Chondrocyte (in vitro differentiated cells): ENCODE data around the gene EFNA3. TPM values are rescaled to one million over a fixed set of nuclear protein-coding genes. Genes with fewer than 3 reads are reported as not detected.
A peak's percentile ranks its signal among the peaks of the same experiment; 100 is the strongest.

ENCODE experiments used
- DNase-seq: peaks from one replicate; pipeline ENCODE4 v3.0.0; 2021; ENCODE audit warnings: mixed read lengths, low spot score
- H3K27ac Mint-ChIP-seq: one replicate; pipeline ENCODE4 v1.8.0; 2021; ENCODE audit warnings: mild to moderate bottlenecking, moderate library complexity, mixed read lengths; ENCODE audit not compliant: unreplicated experiment
- H3K27me3 Mint-ChIP-seq: 2 replicates; pipeline ENCODE4 v1.8.0; 2021; ENCODE audit warnings: low read depth, mixed read lengths
- H3K36me3 Mint-ChIP-seq: 2 replicates; pipeline ENCODE4 v1.8.0; 2021; ENCODE audit warnings: low read depth, mixed read lengths
- H3K4me1 Mint-ChIP-seq: 2 replicates; pipeline ENCODE4 v1.8.0; 2021; ENCODE audit warnings: low read depth, mild to moderate bottlenecking, mixed read lengths
- H3K4me3 Mint-ChIP-seq: one replicate; pipeline ENCODE4 v1.8.0; 2021; ENCODE audit warnings: mild to moderate bottlenecking, moderate library complexity, mixed read lengths; ENCODE audit not compliant: unreplicated experiment
- H3K9me3 Mint-ChIP-seq: 2 replicates; pipeline ENCODE4 v1.8.0; 2021; ENCODE audit warnings: low read depth, mixed read lengths
- total RNA-seq: library from RNA; stranded (reverse); gene quantifications from 3 replicates; pipeline ENCODE4 v1.2.1, GENCODE V29; 2021
- TF ChIP-seq, protein P1 (sequence below): fragments of 200-600 bp; sonication (generic); IDR thresholded peaks from 2 replicates; pipeline ENCODE4 v1.5.0; 2021; ENCODE audit warnings: antibody characterized with exemption, mild to moderate bottlenecking, moderate library complexity

EFNA3 gene
- total RNA-seq, 1 donor from 2014 or later: 4.5 TPM

DNA sequence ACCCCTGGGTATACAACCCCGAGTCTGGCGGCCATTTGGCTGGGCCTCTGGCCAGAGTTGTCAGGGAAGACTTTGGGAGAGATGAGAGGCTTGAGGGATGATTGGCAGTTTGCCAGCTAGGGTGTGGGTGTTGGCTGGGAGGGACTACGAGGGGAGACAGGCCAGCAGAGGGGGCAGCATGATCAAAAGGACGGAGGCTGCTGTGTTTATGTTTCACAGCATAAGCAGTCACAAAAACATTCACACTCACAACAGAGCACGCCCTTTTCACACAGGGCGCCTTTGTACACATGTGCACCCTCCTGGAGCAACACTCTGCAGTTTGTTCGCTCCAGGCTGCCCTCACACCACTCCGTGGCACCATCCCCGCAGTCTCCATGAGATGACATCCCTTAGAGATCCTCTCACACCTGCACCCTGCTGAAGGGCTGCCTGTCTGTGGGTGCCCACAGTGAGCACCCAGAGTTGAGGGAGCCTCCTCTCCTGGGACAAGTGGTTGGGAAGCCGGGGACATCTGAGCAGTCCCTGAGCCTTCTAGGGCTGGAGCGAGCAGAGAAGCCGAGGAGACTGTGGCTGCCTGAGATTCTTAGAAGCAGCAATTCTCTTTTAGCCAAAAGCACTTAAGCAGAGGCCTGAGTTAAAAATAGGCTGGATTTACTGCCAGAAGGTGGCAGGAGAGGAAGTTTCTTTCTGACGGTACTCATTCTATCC lies 15.4 kb downstream of the EFNA3 start:
- TF ChIP-seq, protein P1, sequence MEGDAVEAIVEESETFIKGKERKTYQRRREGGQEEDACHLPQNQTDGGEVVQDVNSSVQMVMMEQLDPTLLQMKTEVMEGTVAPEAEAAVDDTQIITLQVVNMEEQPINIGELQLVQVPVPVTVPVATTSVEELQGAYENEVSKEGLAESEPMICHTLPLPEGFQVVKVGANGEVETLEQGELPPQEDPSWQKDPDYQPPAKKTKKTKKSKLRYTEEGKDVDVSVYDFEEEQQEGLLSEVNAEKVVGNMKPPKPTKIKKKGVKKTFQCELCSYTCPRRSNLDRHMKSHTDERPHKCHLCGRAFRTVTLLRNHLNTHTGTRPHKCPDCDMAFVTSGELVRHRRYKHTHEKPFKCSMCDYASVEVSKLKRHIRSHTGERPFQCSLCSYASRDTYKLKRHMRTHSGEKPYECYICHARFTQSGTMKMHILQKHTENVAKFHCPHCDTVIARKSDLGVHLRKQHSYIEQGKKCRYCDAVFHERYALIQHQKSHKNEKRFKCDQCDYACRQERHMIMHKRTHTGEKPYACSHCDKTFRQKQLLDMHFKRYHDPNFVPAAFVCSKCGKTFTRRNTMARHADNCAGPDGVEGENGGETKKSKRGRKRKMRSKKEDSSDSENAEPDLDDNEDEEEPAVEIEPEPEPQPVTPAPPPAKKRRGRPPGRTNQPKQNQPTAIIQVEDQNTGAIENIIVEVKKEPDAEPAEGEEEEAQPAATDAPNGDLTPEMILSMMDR: peak; percentile 81
- DNase-seq: no peak
- Mint-ChIP-seq H3K27ac (peak overlapping the region; percentile 79), H3K27me3 (no peaks in the 10 kb centered on the region), H3K4me3 (no peak overlapping the region), H3K4me1 (peaks cover 29% of the 10 kb centered on the region), H3K36me3 (no peaks in the 10 kb centered on the region), H3K9me3 (no peaks in the 10 kb centered on the region)

DNA sequence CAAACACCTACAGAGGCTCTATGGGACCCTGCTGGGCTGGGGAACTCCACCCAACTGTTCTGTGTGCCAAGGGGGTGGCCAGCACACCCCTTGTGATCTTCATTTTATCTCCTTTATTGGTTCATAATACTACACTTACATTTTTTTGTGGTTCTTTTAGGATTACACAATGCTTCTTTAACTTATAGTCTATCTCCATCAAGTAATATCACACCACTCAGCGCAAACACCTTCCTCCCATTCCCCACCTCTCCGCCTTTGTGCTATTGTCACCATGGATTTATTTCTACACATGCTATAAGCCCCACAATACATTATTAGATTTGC lies 15.9 kb downstream of the EFNA3 start:
- no peaks in the 10 kb centered on the region for H3K36me3 Mint-ChIP-seq
- H3K9me3 Mint-ChIP-seq: no peaks in the 10 kb centered on the region
- no peaks in the 10 kb centered on the region for H3K27me3 Mint-ChIP-seq
- no peak overlapping the region for H3K4me3 Mint-ChIP-seq
- TF ChIP-seq, protein P1: peak; percentile 53
- H3K27ac Mint-ChIP-seq: no peak overlapping the region
- H3K4me1 Mint-ChIP-seq: peaks cover 29% of the 10 kb centered on the region
- DNase-seq: no peak

DNA sequence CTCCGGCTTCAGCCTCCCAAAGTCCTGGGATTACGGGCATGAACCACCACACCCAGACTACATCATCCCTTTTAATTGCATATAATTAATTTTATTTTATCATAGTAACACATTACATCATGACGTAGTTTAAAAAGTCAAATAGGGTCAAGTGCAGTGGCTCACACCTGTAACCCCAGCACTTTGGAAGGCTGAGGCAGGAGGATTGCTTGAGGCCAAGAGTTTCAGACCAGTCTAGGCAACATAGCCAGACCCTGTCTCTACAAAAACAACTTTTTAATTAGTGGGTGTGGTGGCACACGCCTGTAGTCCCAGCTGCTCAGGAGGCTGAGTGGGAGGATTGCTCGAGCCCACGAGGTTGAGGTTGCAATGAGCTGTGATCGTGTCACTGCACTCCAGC lies 20.7 kb downstream of the EFNA3 start:
- Mint-ChIP-seq H3K4me1 (peaks cover 9% of the 10 kb centered on the region), H3K27me3 (no peaks in the 10 kb centered on the region), H3K27ac (no peak overlapping the region), H3K9me3 (no peaks in the 10 kb centered on the region), H3K36me3 (no peaks in the 10 kb centered on the region), H3K4me3 (no peak overlapping the region)
- TF ChIP-seq, protein P1: no peak
- no peak for DNase-seq

DNA sequence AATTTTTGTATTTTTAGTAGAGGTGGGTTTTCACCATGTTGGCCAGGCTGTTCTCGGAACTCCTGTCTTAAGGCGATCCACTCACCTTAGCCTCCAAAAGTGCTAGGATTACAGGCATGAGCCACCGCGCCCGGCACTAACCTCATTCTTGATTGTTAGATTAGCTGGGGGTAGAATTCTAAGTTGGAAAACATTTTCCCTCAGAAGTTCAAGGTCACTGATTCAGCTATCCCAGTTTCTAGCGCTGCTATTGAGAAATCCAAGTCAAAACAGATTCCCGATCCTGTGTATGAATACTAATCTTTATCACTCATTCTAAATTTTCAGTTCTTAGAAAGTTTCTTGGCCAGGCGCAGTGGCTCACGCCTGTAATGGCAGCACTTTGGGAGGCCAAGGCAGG lies 24.7 kb downstream of the EFNA3 start:
- TF ChIP-seq, protein P1: no peak
- no peak overlapping the region for H3K27ac Mint-ChIP-seq
- H3K4me1 Mint-ChIP-seq: peaks cover 3% of the 10 kb centered on the region
- no peak for DNase-seq
- H3K27me3 Mint-ChIP-seq: peaks cover 4% of the 10 kb centered on the region
- H3K36me3 Mint-ChIP-seq: no peaks in the 10 kb centered on the region
- H3K4me3 Mint-ChIP-seq: no peak overlapping the region
- H3K9me3 Mint-ChIP-seq: no peaks in the 10 kb centered on the region

DNA sequence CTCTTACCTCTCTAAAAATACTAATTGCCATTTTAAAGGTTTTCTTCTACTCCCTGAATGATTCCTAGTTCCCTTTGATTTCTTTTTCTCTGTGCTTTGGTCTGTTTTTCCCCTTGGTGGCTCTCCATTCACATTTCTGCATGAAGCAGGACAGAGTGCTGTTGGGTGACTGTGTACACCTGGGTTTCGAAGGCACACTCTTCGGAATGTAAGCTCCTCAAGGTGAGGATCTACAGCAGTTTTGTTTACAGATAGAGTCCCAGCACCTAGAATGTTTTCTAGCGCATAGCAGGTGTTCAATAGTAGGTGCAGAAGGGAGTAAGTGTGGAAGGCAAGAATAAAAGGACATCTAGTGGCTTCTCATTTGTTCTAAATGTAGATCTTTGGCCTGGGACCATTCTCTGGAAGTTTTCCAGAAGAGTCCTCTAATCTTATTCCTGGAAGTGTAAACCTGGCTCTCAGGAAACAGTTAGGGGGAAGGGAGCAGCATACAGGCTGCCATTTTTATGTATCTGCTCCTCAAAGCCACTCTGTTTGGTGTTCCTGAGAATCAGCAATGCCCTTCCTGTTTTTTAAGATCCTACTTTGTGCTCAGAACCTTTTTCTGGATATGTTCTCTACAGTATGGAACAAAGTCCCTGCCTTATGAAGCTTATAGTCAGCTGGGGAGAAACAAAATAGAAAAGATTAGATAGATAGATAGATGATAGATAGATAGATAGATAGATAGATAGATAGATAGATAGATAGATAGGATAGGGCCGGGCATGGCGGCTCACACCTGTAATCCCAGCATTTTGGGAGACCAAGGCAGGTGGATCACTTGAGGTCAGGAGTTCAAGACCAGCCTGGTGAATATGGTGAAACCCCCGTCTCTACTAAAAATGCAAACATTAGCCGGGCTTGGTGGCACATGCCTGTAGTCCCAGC lies 26.2 kb downstream of the EFNA3 start:
- TF ChIP-seq, protein P1: no peak
- Mint-ChIP-seq H3K27ac (no peak overlapping the region), H3K36me3 (no peaks in the 10 kb centered on the region), H3K4me3 (no peak overlapping the region), H3K27me3 (peaks cover 6% of the 10 kb centered on the region), H3K4me1 (peaks cover 3% of the 10 kb centered on the region), H3K9me3 (no peaks in the 10 kb centered on the region)
- DNase-seq: no peak
